Activated CD4-positive, alpha-beta T cell treated with anti-CD3 and anti-CD28 coated beads for 4 hours (primary cell): Measurements from ENCODE around the gene STRN4.

Experiments used
- DNase-seq, 2 donors: peaks; one replicate each; pipeline ENCODE4 v3.0.0-alpha.2; 2020

Gene STRN4

GRCh38 chr19:46742926-46743480 lies 3.2 kb downstream of the STRN4 start:
- DNase-seq = no peak

DNA sequence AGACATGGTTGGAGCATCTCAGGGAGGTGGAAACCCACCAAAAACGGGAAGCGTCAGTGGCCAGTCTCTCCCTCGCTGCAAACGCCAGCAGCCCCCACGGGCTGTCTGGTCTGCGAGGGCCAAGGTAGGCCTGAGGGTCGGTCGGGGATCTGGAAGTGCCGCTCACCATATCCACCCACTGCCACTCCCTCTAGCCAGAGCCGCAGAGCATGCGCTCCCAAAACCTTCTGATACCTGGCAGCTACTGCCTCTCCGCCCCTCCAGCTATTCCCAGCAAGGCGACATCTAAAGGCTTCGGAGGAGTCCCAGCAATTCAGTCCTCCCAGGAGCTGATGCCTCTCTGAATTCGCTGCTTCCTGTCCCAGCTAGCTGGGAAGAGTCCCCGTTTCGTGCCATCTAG lies 4.8 kb downstream of the STRN4 start:
- no peak for DNase-seq

DNA sequence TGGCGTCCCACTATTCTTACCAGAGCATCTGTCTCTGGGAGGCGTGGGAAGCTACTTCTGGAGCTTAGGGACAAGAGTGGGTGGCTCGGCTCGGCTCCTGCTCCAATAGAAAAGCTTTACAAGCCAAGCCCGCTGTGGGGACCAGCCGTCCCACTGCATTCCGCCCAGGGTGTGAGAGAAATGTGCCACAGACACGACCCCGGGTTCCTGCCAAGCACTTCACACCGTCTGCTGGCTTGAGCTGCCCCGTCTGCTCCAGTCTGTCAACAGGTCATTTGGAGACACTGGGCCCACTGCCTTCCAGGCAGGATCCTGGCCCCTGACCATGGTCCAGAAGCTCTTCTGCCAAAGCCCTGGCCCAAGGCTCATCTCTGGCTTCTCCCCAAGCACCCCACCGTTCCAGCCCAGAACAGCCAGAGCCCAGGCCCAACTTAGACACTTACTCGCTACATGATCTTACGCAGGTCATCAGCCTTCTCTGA lies 6.9 kb downstream of the STRN4 start:
- DNase-seq = no peak

- no peak for DNase-seq
Measured at GRCh38 chr19:46737761-46738171, 8.5 kb downstream of the STRN4 start.

- DNase-seq = no peak
Measured at GRCh38 chr19:46737298-46737654, 9.0 kb downstream of the STRN4 start.

DNA sequence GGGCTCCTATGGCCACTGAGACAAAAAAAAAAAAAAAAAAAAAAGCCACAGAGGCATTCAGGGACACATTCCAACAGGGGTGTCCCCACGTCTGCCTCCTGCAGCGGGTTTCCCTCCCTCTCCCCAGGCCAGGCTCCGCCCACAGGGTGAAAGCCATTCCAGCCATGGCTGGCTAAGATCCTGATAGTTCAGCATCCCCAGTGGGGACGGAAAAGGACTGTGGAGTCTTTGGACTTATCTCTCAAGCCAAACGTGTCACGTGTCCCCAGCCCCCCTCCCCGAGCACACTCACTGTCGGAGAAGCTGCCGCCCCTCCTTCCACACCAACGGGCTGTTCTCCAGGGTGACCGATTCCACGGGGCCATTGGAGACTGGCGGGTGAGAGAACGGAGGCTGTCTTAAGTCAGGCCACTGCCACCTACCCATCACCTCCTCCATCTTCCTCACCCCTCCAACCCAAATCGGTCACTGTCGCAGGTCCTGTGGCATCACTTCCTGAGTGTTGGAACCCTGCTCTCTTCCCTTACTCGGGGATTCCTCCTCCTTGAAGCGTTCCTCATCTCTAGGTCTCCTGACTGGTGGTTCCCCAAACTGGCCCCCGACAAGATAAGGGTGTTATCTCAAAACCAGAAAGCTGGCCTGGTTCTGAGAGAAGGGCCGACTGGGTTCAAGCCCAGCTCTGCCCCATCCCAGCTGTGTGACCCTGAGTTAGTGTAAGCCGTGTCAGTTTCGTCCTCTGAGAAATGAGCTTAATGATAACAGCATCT lies 9.5 kb downstream of the STRN4 start:
- no peak for DNase-seq

DNA sequence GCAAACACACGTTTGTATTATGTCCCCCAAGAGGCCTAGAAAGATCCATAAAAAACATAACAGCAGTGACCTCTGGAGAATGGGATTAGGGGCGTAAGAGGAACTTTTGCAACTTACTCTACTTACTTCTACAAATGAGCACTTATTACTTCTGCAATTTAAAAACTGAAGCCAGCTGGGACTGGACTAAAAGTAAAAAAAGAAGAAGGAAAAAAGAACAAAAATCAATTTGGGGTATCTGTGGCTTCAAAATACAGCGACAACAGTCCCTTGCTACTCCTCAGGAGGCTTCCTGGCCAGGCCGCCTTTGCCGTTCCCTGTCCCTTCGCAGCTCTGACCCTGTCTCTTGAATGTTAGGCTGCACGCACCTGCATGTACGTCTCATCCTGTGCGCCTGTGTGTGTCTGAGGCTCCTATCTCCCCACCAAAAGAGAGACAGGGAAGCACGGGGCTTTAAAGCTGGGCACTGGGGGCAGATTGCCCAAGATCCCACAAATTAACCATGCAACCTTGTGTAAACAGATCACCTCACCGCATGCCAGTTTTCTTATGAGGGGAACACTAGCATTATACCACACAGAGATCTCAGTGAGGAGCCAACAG lies 12.5 kb downstream of the STRN4 start:
- no peak for DNase-seq

DNA sequence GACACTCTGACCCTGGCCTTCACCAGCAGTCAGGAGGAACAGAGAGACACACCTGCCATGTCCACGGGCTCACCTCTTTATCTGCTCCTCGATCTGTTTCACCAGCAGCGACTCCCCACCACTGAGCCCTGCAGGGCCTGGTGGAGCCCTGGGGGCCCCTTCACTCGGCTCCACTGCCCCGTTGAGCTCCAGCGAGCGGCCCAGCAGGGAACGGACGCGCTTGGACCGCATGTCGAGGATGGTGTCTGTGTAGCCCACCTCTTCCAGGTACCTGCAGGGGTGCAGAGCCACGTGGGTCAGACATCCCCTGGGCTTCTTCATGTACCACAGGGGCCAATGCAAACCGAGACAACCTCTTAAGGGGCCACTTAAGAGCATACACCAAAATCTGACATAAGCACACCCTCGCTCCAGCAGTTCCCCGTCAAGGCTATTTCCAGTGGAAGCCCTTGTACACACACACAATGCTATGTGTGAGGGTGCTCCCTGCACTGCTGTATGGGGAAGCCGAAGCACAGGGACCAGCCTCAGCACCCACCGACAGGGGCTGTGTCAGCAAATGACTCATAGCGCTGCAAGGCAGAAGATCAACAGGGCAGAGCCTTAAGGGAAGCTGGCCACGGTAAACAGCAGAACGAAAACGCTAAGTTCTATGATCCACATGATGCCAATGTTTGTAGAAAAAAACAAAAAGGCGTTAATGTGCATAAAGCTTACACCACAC lies 13.1 kb downstream of the STRN4 start:
- no peak for DNase-seq

DNA sequence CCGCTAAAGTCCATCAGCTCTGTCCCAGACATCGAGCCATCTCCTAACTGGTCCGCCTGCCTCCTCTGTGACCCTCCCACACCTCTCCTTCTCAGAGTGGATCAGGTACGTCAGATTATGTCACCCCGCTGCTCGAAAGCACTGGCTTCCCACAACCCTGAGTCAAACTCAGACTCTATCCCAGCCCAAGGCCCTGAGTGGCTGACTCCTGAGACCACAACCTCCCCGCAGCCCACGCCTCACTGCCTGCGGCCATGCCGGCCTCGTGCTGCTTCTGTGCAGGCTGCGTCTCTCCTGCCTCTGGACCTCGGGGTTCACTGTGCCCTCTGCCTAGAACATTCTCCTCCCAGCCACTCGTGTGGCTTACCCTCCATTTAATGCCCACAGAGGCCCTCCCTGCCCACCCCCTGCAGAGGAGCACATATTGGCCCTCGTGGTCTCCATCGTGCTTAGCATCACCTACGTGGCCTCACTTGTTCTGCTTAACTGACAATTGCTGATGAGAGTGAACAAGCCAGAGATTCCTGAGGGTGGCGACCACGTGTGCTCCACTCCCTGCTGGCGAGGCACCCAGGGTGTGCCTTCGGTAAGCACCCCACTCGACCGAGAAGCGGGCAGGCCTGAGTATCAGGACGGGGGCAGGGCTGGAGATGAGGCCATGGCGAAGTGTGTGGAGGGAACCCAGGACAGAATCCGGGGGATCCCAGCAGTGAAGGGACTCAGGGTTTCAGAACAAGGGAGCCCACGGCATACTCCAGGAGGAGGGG lies 13.9 kb downstream of the STRN4 start:
- no peak for DNase-seq

DNA sequence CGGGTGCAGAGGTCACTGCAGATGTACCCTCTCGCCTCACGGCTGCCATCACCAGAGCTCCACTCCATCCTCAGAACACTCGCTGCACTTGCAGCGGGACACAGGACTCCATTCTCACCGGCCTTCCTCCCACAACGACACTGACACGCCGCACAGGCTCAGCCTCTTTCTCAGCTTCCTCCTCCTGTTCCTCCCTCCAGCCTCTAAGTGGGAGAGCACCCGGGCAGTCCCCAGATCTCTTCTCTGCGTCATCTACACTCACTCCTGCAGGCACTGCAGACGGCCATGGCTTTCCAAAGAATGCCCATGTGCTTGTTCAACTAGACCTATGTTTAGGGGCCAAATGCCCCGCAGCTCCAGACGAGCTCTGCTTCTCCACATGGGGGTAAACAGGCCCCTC lies 14.7 kb downstream of the STRN4 start:
- no peak for DNase-seq

DNA sequence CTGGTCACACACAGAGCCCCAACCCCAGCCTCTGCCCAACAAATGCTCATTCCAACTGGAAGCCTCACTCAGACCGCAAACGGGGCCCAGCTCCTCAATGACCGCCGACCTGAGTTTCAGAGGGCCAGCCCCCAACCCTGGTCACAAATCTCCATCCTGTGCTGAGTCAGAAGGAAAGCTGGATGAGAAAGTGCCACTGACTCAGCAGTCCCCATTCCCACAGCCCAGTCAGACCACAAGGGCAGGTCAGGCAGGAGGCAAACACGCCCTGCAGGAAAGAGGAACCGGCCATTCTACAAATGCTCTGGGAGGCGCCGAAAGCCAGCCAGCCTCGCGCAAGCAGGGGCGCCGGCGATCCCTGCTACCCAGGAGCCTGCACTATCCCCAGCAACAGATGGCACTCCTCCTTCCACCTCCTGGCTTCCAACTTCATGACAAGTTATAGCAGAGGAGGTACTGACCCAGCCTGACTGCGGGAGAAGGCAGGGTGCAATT lies 15.2 kb downstream of the STRN4 start:
- DNase-seq = no peak

DNA sequence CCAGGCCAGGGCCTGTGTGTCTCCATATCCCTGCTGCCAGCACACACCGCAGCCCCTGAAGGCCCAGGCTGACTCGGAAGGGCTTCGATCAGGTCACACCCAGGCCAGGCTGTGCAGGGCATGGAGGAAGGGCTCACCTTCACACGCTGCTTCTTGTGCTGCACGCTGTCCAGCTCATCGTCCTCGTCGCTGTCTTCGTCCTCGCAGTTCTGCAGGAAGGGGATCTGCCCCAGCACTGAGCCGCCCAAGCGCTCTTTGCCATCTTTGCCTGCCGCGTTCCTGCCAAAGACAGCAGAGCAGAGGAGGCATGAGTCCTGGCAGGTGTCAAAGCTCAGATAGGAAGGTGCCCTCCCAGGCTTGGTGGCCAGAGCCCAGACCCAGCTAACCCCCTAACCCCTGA lies 15.7 kb downstream of the STRN4 start:
- DNase-seq = no peak

DNA sequence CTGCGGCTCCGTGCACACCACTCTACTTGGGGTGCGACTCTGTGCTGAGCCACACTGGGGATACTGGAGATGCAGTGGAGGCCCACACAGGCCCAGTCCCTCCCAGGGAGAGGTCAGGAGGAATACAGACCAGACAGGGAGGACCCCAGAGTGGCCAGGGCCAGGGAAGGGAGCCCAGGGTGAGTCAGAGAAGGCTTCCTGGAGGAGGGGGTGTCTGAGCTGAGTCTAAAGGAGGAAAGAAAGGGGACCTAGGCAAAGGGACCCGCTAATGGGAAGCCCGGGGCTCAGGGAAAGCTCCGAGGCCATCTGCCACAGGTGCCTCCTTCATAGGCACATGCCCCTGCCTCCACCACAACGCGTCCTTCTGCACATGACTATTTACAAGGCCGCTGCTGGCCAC lies 16.1 kb downstream of the STRN4 start:
- DNase-seq = no peak

- DNase-seq = no peak
Measured at GRCh38 chr19:46729696-46730095, 16.6 kb downstream of the STRN4 start.

DNA sequence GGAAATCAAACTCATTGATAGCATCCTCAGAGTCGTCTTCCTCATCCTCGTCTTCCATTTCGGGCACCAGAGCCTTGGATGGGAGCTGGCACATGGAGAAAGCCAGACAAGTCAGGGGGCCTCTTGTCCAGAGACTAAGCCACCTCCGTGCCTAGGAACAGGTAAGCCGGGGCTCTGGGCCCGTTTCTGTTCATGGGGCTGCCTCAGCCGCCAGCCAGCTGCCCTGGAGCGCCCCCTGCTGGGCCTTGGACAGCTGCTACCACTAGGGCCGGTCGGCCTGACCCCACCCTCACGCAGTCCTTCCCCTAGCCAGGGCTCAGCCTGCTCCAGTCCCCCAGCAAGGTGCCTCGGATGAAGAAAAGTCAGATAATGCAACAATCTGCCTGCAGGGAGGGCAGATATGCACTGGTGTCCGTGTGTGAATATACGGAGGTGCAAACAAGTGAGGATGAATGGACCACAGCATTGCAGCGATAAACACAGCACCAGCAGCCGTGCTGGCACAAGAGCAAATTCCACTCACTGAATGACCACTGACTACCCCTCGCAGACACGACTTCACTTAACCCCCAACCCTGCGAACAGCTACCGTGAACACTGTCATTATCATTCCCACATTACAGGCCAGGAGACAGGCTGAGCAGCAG lies 17.4 kb downstream of the STRN4 start:
- peak; percentile 77 to 82 for DNase-seq

GRCh38 chr19:46728208-46728607 lies 18.0 kb downstream of the STRN4 start:
- no peak for DNase-seq

GRCh38 chr19:46727757-46728156 lies 18.5 kb downstream of the STRN4 start:
- no peak for DNase-seq

- DNase-seq = no peak
Measured at GRCh38 chr19:46726971-46727501, 19.2 kb downstream of the STRN4 start.

- DNase-seq = no peak
Measured at GRCh38 chr19:46726551-46726950, 19.7 kb downstream of the STRN4 start.

GRCh38 chr19:46725859-46726393 lies 20.3 kb downstream of the STRN4 start:
- no peak for DNase-seq

DNA sequence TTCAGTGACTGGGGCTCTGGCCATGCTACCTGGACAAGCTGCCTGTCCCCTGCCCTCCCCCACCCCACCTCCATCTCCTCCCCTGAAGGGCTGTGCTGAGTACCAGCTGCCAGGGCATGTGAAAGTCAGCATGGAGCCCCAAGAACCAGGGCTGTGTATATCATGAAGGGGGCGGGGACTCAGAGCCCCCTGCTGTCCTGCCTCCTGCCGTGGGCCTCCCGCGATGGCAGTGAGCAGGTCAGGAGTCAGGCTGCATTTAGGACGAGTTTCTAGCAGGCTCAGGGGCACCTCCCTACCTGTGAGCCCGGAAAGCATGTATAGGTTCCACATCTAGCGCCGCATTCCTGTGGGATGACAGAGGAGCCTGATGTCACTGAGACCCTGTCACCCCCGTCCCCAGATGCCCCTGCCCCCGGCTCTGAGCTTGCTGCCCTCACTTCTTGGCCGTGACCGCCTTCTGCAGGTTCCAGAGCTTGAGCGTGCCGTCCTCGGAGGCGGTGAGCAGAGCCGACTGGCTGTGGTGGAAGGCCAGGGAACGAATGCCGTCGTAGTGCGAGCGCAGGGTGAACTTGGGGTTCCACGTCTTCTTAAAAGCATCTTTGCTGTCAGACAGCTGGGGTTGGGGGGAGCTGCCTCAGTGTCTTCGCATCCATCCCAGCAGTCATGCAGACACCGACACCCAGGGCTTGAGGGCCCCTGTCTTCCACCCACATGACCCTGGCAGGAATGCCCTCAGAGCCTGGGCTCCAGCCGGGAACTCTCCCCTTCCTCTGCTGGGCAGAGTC lies 21.0 kb downstream of the STRN4 start:
- DNase-seq = no peak
